ENCODE data around the gene MARVELD2.

Gene MARVELD2

GRCh38 chr5:69493396-69494133, 78.6 kb downstream of the MARVELD2 start:
- peak; percentile 42 for DNase-seq

Data from 8988T (cell line).